Lung microvascular endothelial cell (primary cell): ENCODE results near the gene MID1. TPM values are rescaled to one million over a fixed set of nuclear protein-coding genes. Genes with fewer than 3 reads are reported as not detected.

Experiments
- DNase-seq, 2 donors: peaks; one replicate each; pipeline versions ENCODE4 v3.0.0 to v3.0.0-alpha.2; 2010; ENCODE audit warnings: low read depth in 2 of 2
- total RNA-seq: library from RNA; depleted of rRNA; stranded (reverse); fragments of >200 nt; gene quantifications from 2 replicates; pipeline ENCODE4 v1.2.1, GENCODE V29; 2014

MID1 gene
- total RNA-seq, 1 donor from 2014 or later: 36.9 TPM

GRCh38 chrX:10531927-10532326 is 88.5 kb downstream of the MID1 start:
- no peak for DNase-seq

- peak; percentile 39 to 64 for DNase-seq
Observed at GRCh38 chrX:10529344-10529743, 91.0 kb downstream of the MID1 start.

DNA sequence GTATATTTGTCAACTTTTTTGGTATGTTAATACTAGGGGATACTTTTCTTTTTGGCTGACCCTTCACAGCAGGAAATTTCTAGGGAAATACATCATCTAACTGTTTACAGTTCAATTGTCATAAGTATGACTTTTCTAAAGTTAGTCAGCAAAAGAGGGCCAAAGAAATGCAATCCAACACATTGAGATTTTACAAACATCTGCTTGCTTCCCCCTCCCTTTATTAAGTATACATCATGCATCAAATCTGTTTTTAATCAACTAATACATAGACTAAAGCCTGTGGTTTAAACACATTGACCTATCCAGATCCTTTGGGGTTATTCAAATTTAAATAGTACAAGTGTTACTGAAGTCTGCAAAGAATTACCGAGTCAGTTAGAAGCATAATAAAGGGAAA is 93.9 kb downstream of the MID1 start:
- peak in 1 of 2 donors; percentile 63 for DNase-seq

GRCh38 chrX:10525381-10526120 is 94.8 kb downstream of the MID1 start:
- no peak for DNase-seq

DNA sequence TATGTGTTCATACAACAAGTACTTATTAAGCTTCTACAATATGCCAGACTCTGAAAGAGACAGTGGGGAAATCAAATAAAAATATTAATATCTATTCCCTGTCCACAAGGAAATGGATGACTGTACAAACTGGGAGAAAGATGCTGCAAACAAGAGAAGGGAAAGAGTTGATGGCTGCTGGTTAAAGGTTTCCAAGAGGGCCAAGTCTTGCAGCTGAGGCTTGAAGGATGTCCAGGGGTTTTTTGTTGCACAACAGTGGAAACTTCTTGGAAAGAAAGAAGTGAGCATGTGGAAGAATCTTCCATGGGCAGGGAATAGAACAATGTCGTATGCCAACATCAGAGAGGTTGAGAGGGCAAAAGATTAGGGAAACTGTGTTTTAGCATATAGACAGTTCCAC is 95.8 kb downstream of the MID1 start:
- no peak for DNase-seq

- no peak for DNase-seq
Observed at GRCh38 chrX:10519761-10520160, 100.6 kb downstream of the MID1 start.

DNA sequence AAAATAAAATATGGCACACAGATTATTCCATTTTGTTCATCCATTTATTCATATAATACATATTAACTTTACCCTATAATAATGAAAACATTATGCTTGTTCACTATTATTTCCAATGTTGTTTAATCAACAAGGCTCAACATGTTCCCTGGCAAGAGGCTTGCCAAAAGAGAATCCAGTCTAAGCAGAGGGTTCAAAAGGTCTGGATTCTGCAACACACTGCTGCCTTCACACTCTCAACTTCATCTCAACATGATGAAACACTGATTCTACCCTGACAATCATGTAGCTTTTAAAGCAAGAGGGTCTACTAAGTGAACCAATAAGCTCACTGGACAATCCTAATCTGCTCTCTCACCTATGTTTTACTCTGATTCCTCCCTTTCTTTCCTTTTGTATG is 101.1 kb downstream of the MID1 start:
- DNase-seq: no peak

DNA sequence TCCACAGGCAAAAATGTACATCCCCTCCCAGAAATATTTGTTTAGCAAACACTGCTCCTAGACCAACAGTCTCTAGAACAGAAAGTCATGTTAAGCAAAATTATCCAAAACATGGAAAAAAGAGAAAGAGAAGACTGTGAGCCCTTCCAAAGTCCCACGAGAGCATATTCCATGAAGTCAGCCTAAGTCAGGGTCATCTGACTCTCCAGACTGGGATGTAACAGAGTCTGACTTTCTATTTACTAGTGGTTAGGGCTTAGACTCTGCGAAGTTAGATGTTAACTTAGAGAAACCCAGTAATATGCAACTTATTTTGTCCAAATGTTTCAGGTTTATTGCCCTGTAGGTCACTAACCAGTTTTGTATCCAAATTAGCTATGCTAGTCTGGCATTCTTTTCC is 102.3 kb downstream of the MID1 start:
- no peak for DNase-seq

DNA sequence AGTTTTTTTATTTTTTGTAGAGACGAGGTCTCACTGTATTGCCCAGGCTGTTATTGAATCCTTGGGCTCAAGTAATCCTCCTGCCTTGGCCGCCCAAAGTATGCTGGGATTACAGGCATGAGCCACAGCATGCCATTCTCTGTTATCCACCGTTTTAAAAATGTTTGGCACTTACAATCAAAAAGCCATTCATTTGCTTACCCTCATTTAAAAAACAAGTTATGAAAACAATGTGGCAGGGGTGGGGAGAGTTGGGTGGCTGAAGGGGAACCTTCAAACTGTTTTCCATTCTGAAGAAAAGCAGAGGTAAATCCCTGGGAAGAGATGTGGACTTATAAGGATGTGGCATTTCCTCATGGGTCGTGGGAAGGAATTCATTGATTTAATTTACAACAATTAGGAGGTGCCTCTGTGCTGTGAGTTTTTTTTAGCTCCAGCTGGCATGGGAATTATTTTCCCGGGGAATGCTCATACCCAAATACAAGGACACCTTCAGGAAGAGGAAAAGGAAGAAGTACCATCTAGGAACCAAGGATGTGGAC is 103.5 kb downstream of the MID1 start:
- no peak for DNase-seq

GRCh38 chrX:10514891-10515290 is 105.5 kb downstream of the MID1 start:
- peak; percentile 52 to 57 for DNase-seq

GRCh38 chrX:10513974-10514373 is 106.4 kb downstream of the MID1 start:
- no peak for DNase-seq

- DNase-seq: no peak
Observed at GRCh38 chrX:10512741-10513140, 107.6 kb downstream of the MID1 start.

DNA sequence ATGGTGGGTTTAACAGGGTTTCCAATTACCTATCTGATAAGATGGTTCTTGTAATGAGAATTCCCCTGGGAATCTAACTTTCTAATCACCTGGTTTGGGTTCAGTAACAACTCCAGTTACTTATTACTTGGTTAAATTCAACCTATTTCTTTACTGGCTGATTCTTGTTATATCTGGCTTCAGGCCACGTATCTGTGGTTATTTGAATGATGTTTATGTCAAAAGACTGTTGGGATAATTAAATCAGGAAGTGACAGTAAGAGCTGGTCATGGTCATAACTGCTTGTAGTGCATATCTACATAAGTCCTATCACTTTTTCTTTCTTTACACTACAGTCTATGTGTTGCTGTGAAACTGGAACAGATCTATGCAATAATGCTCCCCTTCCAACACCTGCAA is 108.1 kb downstream of the MID1 start:
- peak; percentile 66 to 86 for DNase-seq

- no peak for DNase-seq
Observed at GRCh38 chrX:10509397-10509796, 111.0 kb downstream of the MID1 start.

GRCh38 chrX:10508891-10509290 is 111.5 kb downstream of the MID1 start:
- no peak for DNase-seq

DNA sequence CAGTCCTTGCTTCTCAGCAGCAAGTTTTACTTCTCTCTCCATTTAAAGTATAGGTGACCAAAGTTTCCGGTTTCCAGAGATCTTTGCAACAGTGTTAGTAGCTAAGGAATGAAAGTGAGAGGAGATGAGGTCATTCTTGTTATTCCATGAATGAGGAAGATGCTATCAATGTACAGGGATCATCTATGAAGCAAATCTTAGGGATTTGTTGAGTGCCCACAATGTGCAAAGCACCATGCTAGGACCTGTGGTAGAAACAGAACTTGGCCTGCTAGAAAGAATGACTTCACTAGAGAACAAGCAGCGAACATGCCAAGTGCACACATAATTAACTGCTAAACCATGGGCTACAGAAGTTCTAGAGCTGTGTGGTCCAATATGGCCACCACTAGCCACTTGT is 112.5 kb downstream of the MID1 start:
- peak in 1 of 2 donors; percentile 25 for DNase-seq

GRCh38 chrX:10507181-10507580 is 113.2 kb downstream of the MID1 start:
- DNase-seq: no peak

DNA sequence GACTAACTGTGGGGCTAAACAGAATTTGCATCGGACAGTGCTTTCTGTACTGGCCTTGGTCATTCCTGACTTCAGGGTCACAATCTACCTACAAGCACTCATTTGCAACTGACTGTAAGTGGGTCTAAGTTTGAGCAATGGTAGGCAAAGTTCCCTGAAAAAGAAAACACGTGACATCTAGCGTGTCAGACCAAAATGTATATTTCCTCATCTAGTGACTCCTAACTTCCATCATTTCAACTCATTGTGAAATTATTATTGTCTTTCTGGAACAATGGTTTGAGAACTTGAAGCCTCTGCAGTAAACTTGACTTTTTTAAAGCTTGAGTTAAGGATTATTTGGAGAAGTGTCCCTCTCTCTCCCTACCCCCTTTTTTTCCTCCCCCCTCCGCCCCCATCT is 113.6 kb downstream of the MID1 start:
- no peak for DNase-seq

- peak; percentile 30 to 48 for DNase-seq
Observed at GRCh38 chrX:10505726-10506125, 114.7 kb downstream of the MID1 start.

DNA sequence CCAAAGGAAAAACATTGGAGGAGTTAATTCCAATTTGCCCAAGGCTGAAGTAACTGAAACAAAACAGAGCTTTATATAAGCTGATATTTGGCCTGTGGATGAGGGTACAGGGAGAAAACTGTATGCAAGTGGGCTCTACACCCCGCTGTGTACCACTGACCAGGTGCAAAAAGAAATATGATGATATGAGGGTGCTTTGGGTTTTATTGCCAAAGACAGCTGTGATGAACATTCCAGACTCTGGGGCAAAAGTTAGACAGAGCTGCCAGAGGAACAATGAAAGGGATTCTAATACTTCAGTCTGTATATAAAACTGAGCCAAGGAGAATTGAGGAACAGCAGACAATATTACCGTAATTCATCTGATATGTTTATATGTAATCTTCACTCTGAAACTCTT is 117.4 kb downstream of the MID1 start:
- DNase-seq: no peak

DNA sequence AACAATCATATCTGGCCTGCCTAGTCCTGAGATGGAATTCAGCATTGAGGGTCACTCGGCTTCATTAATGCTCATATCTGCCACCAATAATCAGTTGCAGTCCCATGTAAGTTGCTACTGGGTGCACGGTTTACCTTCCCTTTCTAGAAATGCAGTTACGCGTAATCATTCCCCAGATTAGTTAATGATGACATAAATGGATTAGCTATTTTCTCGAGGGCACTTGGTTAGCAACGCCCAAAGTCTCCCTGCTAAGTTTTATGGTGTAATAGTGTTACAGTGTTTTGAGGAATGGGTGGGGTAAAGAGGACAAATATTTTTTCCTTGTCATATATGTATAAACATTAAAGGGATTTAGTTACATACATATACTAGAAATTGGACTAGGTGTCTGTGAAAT is 118.8 kb downstream of the MID1 start:
- DNase-seq: no peak

DNA sequence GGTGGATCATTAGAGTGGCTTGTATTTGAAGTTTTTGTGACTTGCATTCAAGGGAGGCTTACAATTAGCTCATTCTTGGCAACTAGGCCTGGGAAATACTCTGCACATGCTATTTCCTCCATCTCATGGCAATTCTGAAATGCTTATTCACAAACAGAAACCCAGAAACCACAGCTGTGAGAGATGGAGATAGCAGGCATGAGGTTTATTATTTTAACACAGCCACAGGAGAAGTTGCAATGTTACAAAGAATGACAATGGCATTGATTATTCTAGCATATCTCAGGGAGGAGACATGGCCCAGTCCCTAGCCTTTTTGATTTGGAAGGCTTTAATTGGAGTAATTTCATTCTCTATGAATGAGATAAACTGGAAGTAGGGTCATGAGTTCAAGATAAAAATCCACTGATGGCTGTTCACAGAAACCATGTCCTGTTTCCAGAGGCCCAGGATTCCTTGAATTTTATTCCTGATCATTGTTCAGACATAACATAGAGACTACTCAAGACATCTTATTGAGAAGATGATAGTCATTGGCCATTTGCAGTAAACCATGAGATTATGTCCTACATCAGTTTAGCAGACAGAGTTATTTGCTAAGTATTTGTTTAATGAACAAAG is 123.9 kb downstream of the MID1 start:
- DNase-seq: peak; percentile 88 to 89

- DNase-seq: no peak
Observed at GRCh38 chrX:10495677-10496076, 124.7 kb downstream of the MID1 start.
